Gastroesophageal sphincter (tissue), 4 donors: ENCODE data around the gene HPCA. TPM values are rescaled to one million over a fixed set of nuclear protein-coding genes. Genes with fewer than 3 reads are reported as not detected.

ENCODE experiments used
- ATAC-seq: fragments of 150-250 bp; one replicate; pipeline ENCODE4 v1.9.1; 2016; ENCODE audit warnings: mild to moderate bottlenecking, moderate library complexity
- H3K27ac ChIP-seq, 4 donors: fragments of 200-600 bp; sonication (generic) in 3 of 4; 1 replicate in 3 of 4; 2 replicates in 1 of 4; pipeline ENCODE4 v1.5.1; 2016 to 2019
- H3K27me3 ChIP-seq: fragments of 200-600 bp; sonication (generic); one replicate; pipeline ENCODE4 v1.5.1; 2019
- H3K36me3 ChIP-seq, 2 donors: fragments of 200-600 bp; sonication (generic); one replicate each; pipeline ENCODE4 v1.5.1; 2019; ENCODE audit warnings: control low read depth in 1 of 2
- H3K4me1 ChIP-seq, 3 donors: fragments of 200-600 bp; sonication (generic); 1 replicate in 2 of 3; 2 replicates in 1 of 3; pipeline ENCODE4 v1.5.1; 2016 to 2019; ENCODE audit warnings: control low read depth in 2 of 3
- H3K4me3 ChIP-seq, 2 donors: fragments of 200-600 bp; sonication (generic); one replicate each; pipeline ENCODE4 v1.5.1; 2019; ENCODE audit warnings: mild to moderate bottlenecking in 1 of 2, moderate library complexity in 1 of 2
- H3K9me3 ChIP-seq, 3 donors: fragments of 200-600 bp; sonication (generic); one replicate each; pipeline ENCODE4 v1.5.1; 2017 to 2019; ENCODE audit warnings: control low read depth in 2 of 3
- EP300 ChIP-seq: sonication (generic); formaldehyde crosslinking; IDR thresholded peaks from one replicate; pipeline ENCODE4 v1.6.1; 2017; ENCODE audit warnings: antibody characterized with exemption, mild to moderate bottlenecking
- POLR2A ChIP-seq, 2 donors: fragments of 450-650 bp; IDR thresholded peaks; one replicate each; pipeline ENCODE4 v1.6.1; 2017; ENCODE audit warnings: antibody characterized with exemption in 2 of 2, mild to moderate bottlenecking in 2 of 2, moderate library complexity in 1 of 2
- POLR2AphosphoS5 ChIP-seq: sonication (generic); formaldehyde crosslinking; IDR thresholded peaks from one replicate; pipeline ENCODE4 v1.6.1; 2017; ENCODE audit warnings: antibody characterized with exemption
- WGBS, 2 donors: methylation state at CpG; one replicate each; pipeline ENCODE4 v1.1.5; 2018; ENCODE audit warnings: low coverage in 1 of 2; 5-methylcytosine and 5-hydroxymethylcytosine counted together
- total RNA-seq, 4 donors: library from RNA; depleted of rRNA; stranded (reverse); fragments of >200 nt; gene quantifications; one replicate each; pipeline ENCODE4 v1.1.0, GENCODE V29; 2016
- TF ChIP-seq, protein P1 (sequence below), 4 experiments: fragments of 200-600 bp in 2 of 4; fragments of 450-650 bp in 2 of 4; sonication (generic) in 1 of 4; IDR thresholded peaks; one replicate each; pipeline ENCODE4 v1.5.1; 2017 to 2019; ENCODE audit warnings: antibody characterized with exemption in 4 of 4, mild to moderate bottlenecking in 2 of 4, moderate library complexity in 2 of 4

HPCA gene
- total RNA-seq, 4 donors from 2014 or later = 0.58 TPM; not detected in 3

- TF ChIP-seq POLR2A (IDR thresholded peaks at IDR 0.05) (no peak), POLR2AphosphoS5 (no peak), EP300 (no peak)
- TF ChIP-seq, protein P1, sequence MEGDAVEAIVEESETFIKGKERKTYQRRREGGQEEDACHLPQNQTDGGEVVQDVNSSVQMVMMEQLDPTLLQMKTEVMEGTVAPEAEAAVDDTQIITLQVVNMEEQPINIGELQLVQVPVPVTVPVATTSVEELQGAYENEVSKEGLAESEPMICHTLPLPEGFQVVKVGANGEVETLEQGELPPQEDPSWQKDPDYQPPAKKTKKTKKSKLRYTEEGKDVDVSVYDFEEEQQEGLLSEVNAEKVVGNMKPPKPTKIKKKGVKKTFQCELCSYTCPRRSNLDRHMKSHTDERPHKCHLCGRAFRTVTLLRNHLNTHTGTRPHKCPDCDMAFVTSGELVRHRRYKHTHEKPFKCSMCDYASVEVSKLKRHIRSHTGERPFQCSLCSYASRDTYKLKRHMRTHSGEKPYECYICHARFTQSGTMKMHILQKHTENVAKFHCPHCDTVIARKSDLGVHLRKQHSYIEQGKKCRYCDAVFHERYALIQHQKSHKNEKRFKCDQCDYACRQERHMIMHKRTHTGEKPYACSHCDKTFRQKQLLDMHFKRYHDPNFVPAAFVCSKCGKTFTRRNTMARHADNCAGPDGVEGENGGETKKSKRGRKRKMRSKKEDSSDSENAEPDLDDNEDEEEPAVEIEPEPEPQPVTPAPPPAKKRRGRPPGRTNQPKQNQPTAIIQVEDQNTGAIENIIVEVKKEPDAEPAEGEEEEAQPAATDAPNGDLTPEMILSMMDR (IDR thresholded peaks at IDR 0.05) = no peak
- no peaks in the 10 kb centered on the region for H3K9me3 ChIP-seq
- WGBS, 2 donors = 100% methylated on average over 1 of the region's 7 CpGs; no CpG with 5 or more reads in 1 of the 2 donors
- peaks cover 0 to 65% (median 16%) of the 10 kb centered on the region in 3 donors for H3K4me1 ChIP-seq
- peaks cover 7% of the 10 kb centered on the region for H3K27me3 ChIP-seq
- H3K36me3 ChIP-seq = peaks cover 0 to 36% of the 10 kb centered on the region in 2 donors
- H3K4me3 ChIP-seq = no peak overlapping the region
- ATAC-seq = no peak
- no peak overlapping the region for H3K27ac ChIP-seq
These were observed 18.6 kb upstream of the HPCA start for GRCh38 chr1:32867671-32868070.

GRCh38 chr1:32868085-32868484 lies 18.2 kb upstream of the HPCA start:
- Histone ChIP-seq H3K9me3 (no peaks in the 10 kb centered on the region), H3K27me3 (peaks cover 7% of the 10 kb centered on the region), H3K27ac (no peak overlapping the region), H3K4me1 (peaks cover 0 to 66% (median 17%) of the 10 kb centered on the region in 3 donors), H3K36me3 (peaks cover 0 to 32% of the 10 kb centered on the region in 2 donors), H3K4me3 (no peak overlapping the region)
- no peak for ATAC-seq
- TF ChIP-seq POLR2A (IDR thresholded peaks at IDR 0.05) (no peak), EP300 (no peak), POLR2AphosphoS5 (no peak)
- TF ChIP-seq, protein P1 (IDR thresholded peaks at IDR 0.05) = no peak
- WGBS, 2 donors = 84 to 90% methylated on average over 2 to 10 of the region's 13 CpGs

DNA sequence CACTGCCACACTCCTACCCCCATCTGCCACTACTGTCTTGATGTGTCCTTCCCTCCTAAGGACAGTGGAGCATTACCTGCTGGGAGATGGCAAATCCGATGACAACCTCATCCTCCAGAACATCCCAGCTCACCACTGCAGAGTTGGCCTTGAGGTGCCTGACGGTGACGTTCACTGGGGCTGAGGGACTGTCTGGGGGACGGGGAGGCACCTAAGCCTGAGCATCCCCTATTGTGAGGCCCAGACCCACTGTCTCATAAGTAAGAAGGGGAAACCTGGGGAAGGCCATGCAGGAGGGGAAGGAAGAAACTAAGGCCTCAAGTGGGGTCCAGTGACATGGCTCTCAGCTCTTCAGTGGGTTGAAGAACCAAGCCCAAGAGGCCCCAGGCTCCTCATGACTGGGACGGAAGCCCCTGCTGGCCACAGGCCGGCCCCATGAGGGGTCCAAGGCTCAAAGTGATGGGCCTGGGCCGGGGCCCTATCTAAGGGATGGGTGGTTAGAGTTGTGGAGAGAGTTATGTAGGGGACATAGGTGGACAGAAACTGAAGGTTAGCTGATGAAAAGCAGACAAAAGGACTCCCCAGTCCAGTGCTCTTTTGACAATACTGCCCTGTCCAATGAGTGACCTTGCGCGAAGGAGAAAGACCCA lies 17.4 kb upstream of the HPCA start:
- H3K27ac ChIP-seq = no peak overlapping the region
- H3K36me3 ChIP-seq = peaks cover 0 to 23% of the 10 kb centered on the region in 2 donors
- H3K9me3 ChIP-seq = no peaks in the 10 kb centered on the region
- no peak overlapping the region for H3K4me3 ChIP-seq
- ATAC-seq = no peak
- H3K4me1 ChIP-seq = peaks cover 0 to 59% (median 17%) of the 10 kb centered on the region in 3 donors
- WGBS, 2 donors = 67 to 100% methylated on average over 2 of the region's 9 CpGs
- H3K27me3 ChIP-seq = peaks cover 7% of the 10 kb centered on the region
- TF ChIP-seq POLR2AphosphoS5 (no peak), EP300 (no peak), POLR2A (IDR thresholded peaks at IDR 0.05) (no peak)
- TF ChIP-seq, protein P1 (IDR thresholded peaks at IDR 0.05) = no peak

DNA sequence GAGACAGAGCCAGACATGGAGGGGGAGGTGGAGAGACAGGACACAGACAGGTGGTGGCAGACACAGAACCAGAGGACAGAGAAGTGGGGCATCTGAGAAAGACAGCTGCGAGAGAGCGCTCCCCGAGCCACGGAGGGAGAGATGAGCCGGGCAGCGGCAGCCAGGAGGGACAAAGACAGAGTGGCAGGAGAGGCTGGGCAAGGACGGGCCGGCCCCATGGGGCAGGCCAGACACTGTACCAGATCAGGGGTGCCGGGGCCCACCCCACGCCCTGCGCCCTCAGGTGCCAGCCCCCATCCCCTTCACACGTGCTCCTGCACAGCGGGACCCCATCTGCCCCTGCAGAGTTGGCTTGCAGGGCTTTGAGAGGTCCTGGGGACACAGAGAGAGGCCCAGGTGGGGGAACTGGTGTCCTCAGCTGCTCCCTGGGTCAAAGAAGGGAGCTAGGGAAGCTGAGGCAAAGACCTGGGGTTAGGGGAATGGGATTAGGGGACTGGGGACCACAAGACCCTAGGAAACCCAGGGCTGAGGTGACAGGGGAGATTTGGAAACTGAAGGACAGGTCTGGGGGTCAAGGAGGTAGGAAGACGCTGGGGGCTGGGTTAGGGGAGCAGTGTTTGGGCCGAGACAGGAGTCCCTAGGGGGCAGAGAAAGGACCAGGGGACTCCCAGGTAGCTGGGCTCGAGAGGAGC lies 16.2 kb upstream of the HPCA start:
- Histone ChIP-seq H3K4me1 (peaks cover 0 to 49% (median 17%) of the 10 kb centered on the region in 3 donors), H3K27me3 (peaks cover 7% of the 10 kb centered on the region), H3K4me3 (peak overlapping the region; percentile 24 to 61), H3K9me3 (no peaks in the 10 kb centered on the region), H3K36me3 (peaks cover 0 to 13% of the 10 kb centered on the region in 2 donors), H3K27ac (peak overlapping the region in 3 of 4 donors; percentile 43 to 61 (median 59))
- 11 to 32% methylated on average over 5 to 8 of the region's 16 CpGs for WGBS, 2 donors
- no peak for ATAC-seq
- no peak for TF ChIP-seq POLR2A (IDR thresholded peaks at IDR 0.05)
- TF ChIP-seq EP300 = no peak
- TF ChIP-seq, protein P1 (IDR thresholded peaks at IDR 0.05) = no peak
